PFSK-1 (cell line): ENCODE results near the gene ADGRL3.

Source experiments
- FOXP2 ChIP-seq: optimal IDR thresholded peaks from 2 replicates; pipeline ENCODE3; 2011; ENCODE audit warnings: borderline replicate concordance, control low read depth, inconsistent platforms; ENCODE audit not compliant: insufficient read depth; ENCODE audit errors: extremely low read length, extremely low read depth
- POLR2AphosphoS5 ChIP-seq: IDR thresholded peaks from 2 replicates; pipeline ENCODE4 v1.6.1; 2012; ENCODE audit warnings: low read depth, mild to moderate bottlenecking, control low read depth, low read length, moderate library complexity
- REST ChIP-seq, 2 experiments: IDR thresholded peaks; 2 replicates each; pipeline versions ENCODE4 v1.6.1 to v1.8.0; 2011 to 2012; ENCODE audit warnings: low read depth in 2 of 2, low read length in 2 of 2, control low read depth in 1 of 2, inconsistent platforms in 1 of 2, mild to moderate bottlenecking in 1 of 2, moderate library complexity in 1 of 2; ENCODE audit not compliant: insufficient read depth in 1 of 2
- SIN3A ChIP-seq: IDR thresholded peaks from 2 replicates; pipeline ENCODE4 v1.6.1; 2012; ENCODE audit warnings: mild to moderate bottlenecking, low read length, moderate library complexity, borderline replicate concordance; ENCODE audit not compliant: insufficient read depth
- TAF1 ChIP-seq: IDR thresholded peaks from 2 replicates; pipeline ENCODE4 v1.6.1; 2012; ENCODE audit warnings: low read length, control low read depth, borderline replicate concordance; ENCODE audit not compliant: insufficient read depth

Gene ADGRL3

GRCh38 chr4:61771056-61771455 lies 570.9 kb downstream of the ADGRL3 start:
- TF ChIP-seq SIN3A (no peak), POLR2AphosphoS5 (no peak), FOXP2 (no peak), REST (IDR thresholded peaks at IDR 0.05; ENCODE audit: insufficient read depth in 1 of 2, low read depth in 2 of 2, low read length in 2 of 2) (no peak), TAF1 (no peak)

- TF ChIP-seq SIN3A: no peak
- no peak for TF ChIP-seq REST (IDR thresholded peaks at IDR 0.05; ENCODE audit: insufficient read depth in 1 of 2, low read depth in 2 of 2, low read length in 2 of 2)
- no peak for TF ChIP-seq TAF1
- no peak for TF ChIP-seq FOXP2
Observed at GRCh38 chr4:61772126-61772525, 572.0 kb downstream of the ADGRL3 start.

- TF ChIP-seq TAF1: no peak
- no peak for TF ChIP-seq SIN3A
- TF ChIP-seq POLR2AphosphoS5: no peak
- no peak for TF ChIP-seq FOXP2
- TF ChIP-seq REST (IDR thresholded peaks at IDR 0.05; ENCODE audit: insufficient read depth in 1 of 2, low read depth in 2 of 2, low read length in 2 of 2): no peak
Observed at GRCh38 chr4:61773655-61774245, 573.6 kb downstream of the ADGRL3 start.

- no peak for TF ChIP-seq POLR2AphosphoS5
- TF ChIP-seq REST (IDR thresholded peaks at IDR 0.05; ENCODE audit: insufficient read depth in 1 of 2, low read depth in 2 of 2, low read length in 2 of 2): no peak
- no peak for TF ChIP-seq FOXP2
- TF ChIP-seq TAF1: no peak
- no peak for TF ChIP-seq SIN3A
Observed at GRCh38 chr4:61782133-61782532, 582.0 kb downstream of the ADGRL3 start.

- TF ChIP-seq POLR2AphosphoS5: no peak
- TF ChIP-seq TAF1: no peak
- no peak for TF ChIP-seq FOXP2
- TF ChIP-seq SIN3A: no peak
- no peak for TF ChIP-seq REST (IDR thresholded peaks at IDR 0.05; ENCODE audit: insufficient read depth in 1 of 2, low read depth in 2 of 2, low read length in 2 of 2)
Observed at GRCh38 chr4:61783050-61783449, 582.9 kb downstream of the ADGRL3 start.
